HG03521 (cell line): ENCODE measurements around the gene C1QL1.
"Not testable (repeated sequence)": the region's sequence is repeated elsewhere in the genome, so short reads cannot be mapped to it uniquely, and the experiment has no call there.

Source experiments
- ATAC-seq: cut with Tn5 transposase; IDR thresholded peaks from one replicate; pipeline ENCODE4 v1.9.1; 2021; ENCODE audit warnings: mild to moderate bottlenecking, moderate library complexity; ENCODE audit not compliant: unreplicated experiment

Gene C1QL1

DNA sequence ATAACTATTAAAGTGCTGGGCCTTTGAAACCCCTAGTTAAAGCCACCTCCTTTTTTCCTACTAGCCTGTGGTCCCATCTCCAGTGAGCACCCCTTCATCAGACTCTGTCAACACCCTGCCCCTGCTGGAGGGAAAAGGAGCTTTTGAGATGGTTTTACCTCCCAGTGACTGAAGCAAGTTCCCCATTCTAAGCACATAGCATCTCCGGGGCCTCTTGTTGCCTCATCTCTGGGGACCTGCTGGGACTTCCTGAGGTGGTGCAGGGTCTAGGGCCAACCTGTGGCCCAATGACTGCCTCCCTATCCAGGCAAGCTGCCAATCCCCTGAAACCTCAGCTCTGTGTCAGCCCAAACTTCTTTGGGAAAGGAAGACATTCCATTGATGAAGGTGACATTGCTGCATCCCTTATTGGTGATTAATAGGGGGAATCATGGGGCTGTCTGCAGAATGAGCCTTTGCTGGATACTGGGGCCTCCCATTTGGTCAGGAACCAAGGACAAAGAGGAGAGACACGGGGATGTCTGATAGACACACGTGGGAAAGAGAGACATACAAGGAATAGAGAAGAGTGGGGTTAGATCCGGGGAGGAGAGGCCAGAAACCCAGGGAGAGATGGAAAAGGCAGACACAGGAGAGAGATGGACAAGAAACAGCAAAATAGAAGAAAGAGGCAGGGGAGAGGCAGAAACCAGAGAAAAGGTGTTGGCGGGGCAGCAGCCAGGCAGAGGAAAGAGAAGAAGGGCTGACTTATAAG lies 2.4 kb downstream of the C1QL1 start:
- ATAC-seq: no peak

GRCh38 chr17:44961921-44962350 lies 6.2 kb downstream of the C1QL1 start:
- no peak for ATAC-seq

- no peak for ATAC-seq
These were observed 7.4 kb downstream of the C1QL1 start for GRCh38 chr17:44960691-44961090.

- no peak for ATAC-seq
These were observed 8.1 kb downstream of the C1QL1 start for GRCh38 chr17:44959821-44960531.

DNA sequence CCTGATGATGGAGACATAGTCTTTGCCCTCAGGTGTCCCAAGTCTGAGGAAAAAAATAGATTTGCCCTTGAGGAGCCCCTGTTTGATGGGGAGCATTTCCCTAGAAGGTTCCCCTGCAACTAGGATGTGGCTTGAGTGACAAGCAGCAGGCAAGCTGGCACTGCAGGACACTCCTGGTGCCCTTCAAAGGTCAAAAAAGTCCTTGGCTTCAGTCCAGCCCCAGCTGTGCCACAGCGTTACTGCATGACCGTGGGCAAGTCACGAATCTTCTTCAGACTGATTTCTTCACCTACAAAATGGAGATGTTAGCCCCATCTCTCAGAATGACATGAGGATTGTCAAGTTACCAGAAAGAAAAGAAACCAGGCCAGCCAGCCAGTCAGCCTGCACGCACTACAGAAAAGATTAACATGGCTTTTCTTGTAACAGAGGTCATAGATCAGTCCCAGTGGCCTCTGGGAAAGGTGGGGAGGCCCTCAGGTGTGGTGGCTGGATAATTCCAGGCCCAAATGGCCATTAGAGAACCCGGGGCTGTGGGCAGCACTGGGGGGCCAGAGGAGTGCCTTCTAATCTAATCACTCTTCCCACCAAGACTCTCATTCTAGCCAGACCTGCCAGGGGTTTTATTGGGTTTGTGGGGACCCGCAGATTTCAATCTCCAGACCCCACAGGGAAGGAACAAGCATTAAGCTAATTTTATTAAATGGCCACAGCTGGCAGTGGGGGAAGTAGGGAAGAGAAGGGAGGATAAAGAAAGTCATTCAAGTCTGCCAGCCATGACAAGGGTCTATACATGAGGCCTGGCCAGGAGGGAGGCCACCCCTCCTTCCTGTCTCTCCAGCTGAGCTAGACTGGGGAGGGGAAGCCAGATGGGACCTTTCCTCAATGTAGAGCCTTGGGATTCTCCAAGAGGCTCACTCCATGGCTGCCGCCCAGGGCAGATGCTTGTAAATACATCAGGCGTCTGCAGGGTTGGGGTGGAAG lies 10.8 kb downstream of the C1QL1 start:
- no peak for ATAC-seq

DNA sequence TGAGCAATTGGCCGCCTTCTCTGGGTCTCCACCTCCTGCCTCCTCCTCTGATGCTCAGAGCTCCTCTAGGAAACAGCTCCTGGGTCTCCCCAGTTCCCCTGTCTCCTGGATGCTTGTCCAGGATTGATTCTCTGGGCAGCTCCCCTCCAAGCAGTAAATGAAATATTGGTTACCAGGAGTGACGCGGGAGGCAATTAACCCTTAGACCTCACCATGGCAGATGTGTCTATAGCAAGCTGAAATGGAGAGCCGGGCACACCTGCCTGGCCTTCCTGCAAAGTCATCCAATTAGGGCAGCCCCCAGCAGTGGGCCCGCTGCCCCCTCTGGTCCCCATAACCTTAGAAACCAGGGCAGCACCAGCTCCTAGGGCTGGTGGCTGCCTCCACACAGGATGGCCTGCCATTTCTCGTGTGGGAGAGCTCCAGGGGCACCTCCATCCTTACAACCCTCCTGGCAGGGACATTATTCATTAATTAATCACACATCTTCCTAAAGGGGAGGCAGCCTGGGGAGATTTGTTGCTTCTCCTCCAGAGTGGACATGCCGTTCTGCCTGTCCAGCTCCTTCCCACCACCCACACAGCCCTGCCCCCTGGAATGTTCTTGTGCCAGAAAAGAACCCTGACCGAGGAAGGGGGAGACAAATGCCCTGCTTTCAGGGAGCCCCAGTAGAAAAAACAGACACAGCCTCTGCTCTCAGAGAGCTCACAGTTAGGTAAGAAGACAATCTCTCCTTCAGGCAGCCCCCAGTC lies 12.3 kb downstream of the C1QL1 start:
- ATAC-seq: no peak

GRCh38 chr17:44952946-44953475 lies 15.1 kb downstream of the C1QL1 start:
- ATAC-seq: no peak

DNA sequence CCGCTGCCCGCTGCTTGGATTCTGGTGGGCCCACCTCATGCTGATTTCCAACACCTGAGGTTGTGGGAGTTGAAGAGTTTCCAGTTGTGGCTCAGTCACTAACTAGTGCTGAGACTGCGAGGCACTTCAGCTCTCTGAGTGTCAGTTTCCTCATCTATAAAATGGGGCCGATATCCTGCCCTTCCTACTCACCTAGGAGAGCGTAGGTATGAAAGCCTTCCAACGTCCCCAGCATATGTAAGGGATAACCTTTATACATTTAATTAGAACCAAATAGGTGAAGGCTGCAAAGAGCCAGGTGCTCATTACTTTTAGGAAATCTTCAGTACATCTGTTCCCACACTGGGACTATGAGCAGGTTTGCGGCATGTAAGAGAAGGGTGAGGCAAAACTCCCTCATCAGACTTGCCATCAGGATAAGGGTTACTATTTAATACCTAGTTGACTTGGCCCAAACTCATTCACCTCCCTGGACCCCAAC lies 19.7 kb downstream of the C1QL1 start:
- no peak for ATAC-seq

DNA sequence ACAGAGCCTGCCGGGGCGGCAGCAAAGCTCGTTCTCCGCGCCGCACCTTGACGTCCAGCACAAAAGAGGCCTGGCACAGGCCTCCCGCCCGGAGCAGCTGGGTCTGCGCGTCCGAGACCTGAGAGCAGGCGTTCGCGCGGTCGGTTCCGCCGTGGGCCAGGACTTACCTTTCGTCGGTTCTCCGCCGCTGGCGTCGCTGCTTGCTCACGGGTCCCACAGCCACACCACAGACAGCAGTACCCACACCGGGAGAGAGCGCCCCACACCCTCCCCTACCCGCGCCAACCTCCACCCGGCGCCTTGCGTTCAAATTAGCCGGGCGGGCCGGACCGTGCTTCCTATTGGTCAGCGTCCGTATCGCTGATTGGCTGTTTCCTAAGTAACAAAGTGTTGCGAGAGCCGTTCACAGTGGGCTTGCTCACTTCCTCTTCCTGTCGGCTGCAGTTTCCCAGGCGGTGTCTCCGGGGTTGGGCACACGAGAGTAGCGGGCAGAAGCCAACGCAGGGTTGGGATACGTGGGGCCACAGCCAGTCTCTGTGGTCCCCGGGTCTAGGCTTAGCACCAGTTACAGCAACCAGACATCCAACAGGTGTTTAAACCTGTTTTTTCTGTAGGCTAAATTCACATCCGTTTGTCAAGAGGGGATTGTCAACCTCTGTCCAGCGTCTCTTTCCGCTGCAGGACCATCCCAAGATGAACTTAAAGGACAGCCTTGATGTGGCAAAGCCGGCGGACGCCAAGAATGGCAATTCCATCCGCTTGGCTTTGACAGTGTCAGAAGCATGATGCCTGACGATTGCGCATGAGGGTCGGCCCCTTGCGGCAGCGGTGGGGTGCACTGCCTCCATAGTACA lies 20.4 kb downstream of the C1QL1 start, which contains the start of gene KIF18B:
Gene KIF18B, minus strand, starts transcription at position 313 of the 854 bp plus-strand sequence. CDS start 11,429 bp downstream, outside the sequence.
- peak; percentile 88 for ATAC-seq

DNA sequence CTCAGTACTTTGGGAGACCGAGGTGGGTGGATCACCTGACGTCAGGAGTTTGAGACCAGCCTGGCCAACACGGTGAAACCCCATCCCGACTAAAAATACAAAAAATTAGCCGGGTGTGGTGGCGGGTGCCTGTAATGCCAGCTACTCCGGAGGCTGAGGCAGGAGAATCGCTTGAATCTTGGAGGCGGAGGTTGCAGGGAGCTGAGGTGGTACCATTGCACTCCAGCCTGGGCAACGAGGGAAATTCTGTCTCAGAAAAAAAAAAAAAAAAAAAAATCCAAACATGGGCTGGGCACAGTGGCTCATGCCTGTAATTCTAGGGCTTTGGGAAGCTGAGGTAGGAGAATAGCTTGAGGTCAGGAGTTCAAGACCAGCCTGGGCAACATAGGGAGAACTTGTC lies 22.5 kb downstream of the C1QL1 start:
- ATAC-seq: not testable (repeated sequence)

- ATAC-seq: no peak
These were observed 25.6 kb downstream of the C1QL1 start for GRCh38 chr17:44942456-44942855.

DNA sequence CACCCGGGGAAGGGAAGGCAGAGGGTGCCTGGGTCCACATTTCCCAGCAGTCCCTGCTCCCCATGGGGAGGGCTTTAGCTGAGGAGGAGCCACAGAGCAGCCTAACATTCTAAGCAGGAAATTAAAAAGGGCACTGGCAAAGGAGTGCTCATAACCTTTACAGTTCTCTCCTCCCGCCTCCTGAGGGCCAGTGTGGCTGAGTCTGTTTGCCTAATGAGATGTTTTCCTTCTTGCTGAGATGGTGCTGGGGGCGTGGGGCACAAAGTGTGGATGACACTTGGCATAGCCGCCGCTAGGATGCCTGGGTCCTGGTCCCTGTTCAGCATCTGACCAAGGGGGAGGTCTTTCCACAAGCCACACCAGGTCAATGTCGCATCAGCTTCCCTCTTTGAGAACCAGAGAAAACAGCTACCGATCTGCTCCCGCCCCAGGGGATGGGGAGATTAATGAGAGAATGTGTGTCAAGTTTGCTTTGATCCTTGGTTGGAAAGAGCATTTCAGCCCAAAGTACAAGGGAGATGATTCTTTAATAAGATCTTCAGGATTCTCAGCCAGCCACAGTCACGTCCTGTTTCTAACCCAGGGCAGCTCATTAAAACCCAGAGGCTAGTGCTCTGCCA lies 26.3 kb downstream of the C1QL1 start:
- no peak for ATAC-seq

DNA sequence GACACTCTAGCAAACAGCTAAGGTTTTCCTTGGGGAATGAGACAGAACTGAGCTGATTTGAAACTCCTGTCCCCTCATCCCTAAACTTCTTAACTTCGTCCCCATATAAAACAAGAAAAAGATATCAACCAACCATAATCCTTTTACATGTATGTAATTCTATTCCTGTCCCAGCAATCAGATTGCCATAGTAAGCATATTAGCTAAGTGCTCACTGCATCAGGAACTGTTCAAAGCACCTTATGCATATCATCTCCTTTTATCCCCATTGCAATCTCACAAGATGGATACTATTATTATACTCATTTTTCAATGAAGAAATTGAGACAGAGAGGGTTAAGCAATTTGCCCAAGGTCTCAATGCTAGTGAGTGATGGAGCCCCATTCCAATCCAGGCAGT lies 27.3 kb downstream of the C1QL1 start:
- ATAC-seq: no peak

DNA sequence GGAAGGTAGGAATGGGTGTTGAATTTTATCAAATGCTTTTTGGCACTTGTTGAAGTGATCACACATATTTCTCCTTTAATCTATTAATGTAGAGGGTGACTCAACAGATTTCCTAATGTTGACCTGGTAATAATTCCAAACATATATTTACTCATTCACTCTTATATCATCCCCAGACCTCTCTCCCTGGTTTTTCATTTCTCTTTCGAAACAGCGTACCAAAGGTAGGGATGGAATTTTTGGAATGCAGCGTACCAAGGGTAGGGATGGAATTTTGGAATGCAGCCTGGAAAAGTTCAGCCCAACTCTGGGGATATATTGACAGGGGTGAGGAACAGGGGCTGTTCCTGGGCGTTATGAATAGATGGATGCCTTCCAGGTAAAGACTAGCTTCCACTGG lies 27.8 kb downstream of the C1QL1 start:
- no peak for ATAC-seq

GRCh38 chr17:44935116-44935515 lies 33.0 kb downstream of the C1QL1 start:
- ATAC-seq: no peak

GRCh38 chr17:44934745-44935105 lies 33.4 kb downstream of the C1QL1 start:
- no peak for ATAC-seq

GRCh38 chr17:44933824-44934744 lies 34.0 kb downstream of the C1QL1 start:
- no peak for ATAC-seq

DNA sequence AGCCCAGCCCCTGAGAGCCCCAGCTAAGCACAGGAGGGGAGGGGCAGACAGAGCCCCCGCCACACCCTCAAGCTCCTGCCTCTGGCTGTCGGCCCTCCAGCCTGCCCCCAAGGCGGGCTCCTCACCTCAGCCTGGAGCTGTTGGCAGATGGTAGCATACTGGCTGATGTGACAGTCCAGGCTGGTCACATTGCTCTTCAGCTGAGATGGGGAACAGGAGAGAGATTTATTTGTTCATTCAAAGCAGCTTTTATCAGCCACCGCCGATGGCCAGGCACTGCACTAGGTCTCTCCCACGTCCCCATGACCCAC lies 35.4 kb downstream of the C1QL1 start:
- no peak for ATAC-seq
